Caco-2 (cell line): Measurements from ENCODE around the gene LILRB1. TPM values are rescaled to one million over a fixed set of nuclear protein-coding genes. Genes with fewer than 3 reads are reported as not detected.

Experiments
- BruUV-seq: library from RNA; stranded (reverse); fragments of 400-500 nt; replicated peaks from 2 replicates; lab custom pipeline; 2021; lab: Mats Ljungman, UMichigan
- CTCF ChIA-PET: fragments of 300-600 bp; sonication (Branson Sonifier 250); formaldehyde crosslinking; loops from one replicate; lab custom pipeline; 2022; ENCODE audit warnings: antibody characterized with exemption; lab: Charles Lee
- POLR2A ChIA-PET: fragments of 300-600 bp; sonication (Branson Sonifier 250); formaldehyde crosslinking; loops from one replicate; lab custom pipeline; 2022; ENCODE audit warnings: antibody characterized with exemption; lab: Charles Lee
- DNase-seq, 2 experiments: peaks; one replicate each; pipeline versions ENCODE4 v3.0.0 to v3.0.0-alpha.2; 2020 to 2022
- H3K27me3 ChIP-seq: replicated peaks from 2 replicates; pipeline ENCODE4 v1.6.0; 2011; ENCODE audit warnings: low read length; ENCODE audit not compliant: control insufficient read depth, insufficient read depth
- H3K36me3 ChIP-seq: 2 replicates; pipeline ENCODE4 v1.5.1; 2011; ENCODE audit warnings: low read length; ENCODE audit not compliant: control insufficient read depth, insufficient read depth
- H3K4me1 ChIP-seq: fragments of 250-450 bp; sonication (Bioruptor Pico); 2 replicates; pipeline ENCODE4 v1.5.1; 2020; ENCODE audit warnings: mild to moderate bottlenecking
- H3K4me3 ChIP-seq: 2 replicates; pipeline ENCODE4 v1.5.1; 2011; ENCODE audit warnings: low read depth, mild to moderate bottlenecking, control low read depth, low read length
- H3K9me3 ChIP-seq: fragments of 250-450 bp; sonication (Bioruptor Pico); 2 replicates; pipeline ENCODE4 v1.5.1; 2020; ENCODE audit warnings: mild to moderate bottlenecking, moderate library complexity
- H3K27ac Mint-ChIP-seq: one replicate; pipeline ENCODE4 v1.8.0; 2022; ENCODE audit warnings: mixed read lengths; ENCODE audit not compliant: unreplicated experiment
- H3K27me3 Mint-ChIP-seq: one replicate; pipeline ENCODE4 v1.8.0; 2022; ENCODE audit warnings: mixed read lengths; ENCODE audit not compliant: insufficient read depth, unreplicated experiment
- H3K36me3 Mint-ChIP-seq: one replicate; pipeline ENCODE4 v1.8.0; 2022; ENCODE audit warnings: mild to moderate bottlenecking, mixed read lengths; ENCODE audit not compliant: insufficient read depth, unreplicated experiment
- H3K4me1 Mint-ChIP-seq: one replicate; pipeline ENCODE4 v1.8.0; 2022; ENCODE audit warnings: low read depth, mixed read lengths; ENCODE audit not compliant: unreplicated experiment
- H3K4me3 Mint-ChIP-seq: one replicate; pipeline ENCODE4 v1.8.0; 2022; ENCODE audit warnings: mild to moderate bottlenecking, moderate library complexity, mixed read lengths; ENCODE audit not compliant: unreplicated experiment
- H3K9me3 Mint-ChIP-seq: one replicate; pipeline ENCODE4 v1.8.0; 2022; ENCODE audit warnings: mixed read lengths; ENCODE audit not compliant: unreplicated experiment
- intact Hi-C: fragments of 100-400 bp; cut with micrococcal nuclease; formaldehyde crosslinking; loops from one replicate; pipeline ENCODE4 v1.10.0; 2022; ENCODE audit not compliant: unreplicated experiment
- total RNA-seq: library from RNA; stranded (reverse); gene quantifications from 2 replicates; pipeline ENCODE4 v1.2.3, GENCODE V29; 2022
- TF ChIP-seq, protein P1 (sequence below), 2 experiments: fragments of 200-600 bp in 1 of 2; IDR thresholded peaks; 1 replicate in 1 of 2; 2 replicates in 1 of 2; pipeline versions ENCODE4 v1.5.1 to v1.8.0; 2011 to 2022; ENCODE audit warnings: antibody characterized with exemption in 1 of 2, control low read depth in 1 of 2, inconsistent platforms in 1 of 2, low read depth in 1 of 2, low read length in 1 of 2, mild to moderate bottlenecking in 1 of 2, moderate library complexity in 1 of 2; ENCODE audit not compliant: insufficient read depth in 1 of 2, severe bottlenecking in 1 of 2, unreplicated experiment in 1 of 2

LILRB1 gene
- total RNA-seq, 1 experiment from 2014 or later, result not detected

DNA sequence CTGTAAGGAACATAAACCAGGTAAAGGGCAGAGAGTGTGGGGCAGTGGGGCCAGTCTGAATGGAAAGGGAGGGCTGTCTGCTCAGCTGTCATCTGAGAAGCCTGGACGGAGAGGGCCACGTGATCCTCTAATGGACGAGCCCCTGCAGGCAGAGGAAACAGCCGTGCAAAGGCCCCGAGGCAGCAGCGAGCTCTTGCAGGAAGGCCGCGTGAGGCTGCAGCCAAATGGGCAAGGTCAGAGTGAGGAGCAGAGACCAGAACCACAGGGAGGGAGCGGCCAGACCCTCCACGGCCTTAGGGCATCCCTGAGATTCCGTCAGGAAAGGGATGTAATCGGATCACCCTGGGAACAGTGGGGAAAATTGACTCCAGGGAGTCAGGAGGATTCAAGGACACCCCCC lies 36.9 kb downstream of the LILRB1 start:
- H3K9me3 ChIP-seq, result no peaks in the 10 kb centered on the region
- intact Hi-C loops, result no loop called here
- no peak overlapping the region for H3K4me3 ChIP-seq
- Mint-ChIP-seq H3K4me1 (no peaks in the 10 kb centered on the region), H3K27ac (no peak overlapping the region), H3K4me3 (no peak overlapping the region), H3K27me3 (peaks cover 13% of the 10 kb centered on the region), H3K36me3 (no peaks in the 10 kb centered on the region), H3K9me3 (no peaks in the 10 kb centered on the region)
- no TSS peak for BruUV-seq
- no peaks in the 10 kb centered on the region; the same call in none of the 2 replicates for H3K27me3 ChIP-seq
- DNase-seq, result no peak
- CTCF ChIA-PET, result no interaction called here
- no peaks in the 10 kb centered on the region for H3K36me3 ChIP-seq
- POLR2A ChIA-PET, result no interaction called here
- no peaks in the 10 kb centered on the region for H3K4me1 ChIP-seq
- TF ChIP-seq, protein P1, sequence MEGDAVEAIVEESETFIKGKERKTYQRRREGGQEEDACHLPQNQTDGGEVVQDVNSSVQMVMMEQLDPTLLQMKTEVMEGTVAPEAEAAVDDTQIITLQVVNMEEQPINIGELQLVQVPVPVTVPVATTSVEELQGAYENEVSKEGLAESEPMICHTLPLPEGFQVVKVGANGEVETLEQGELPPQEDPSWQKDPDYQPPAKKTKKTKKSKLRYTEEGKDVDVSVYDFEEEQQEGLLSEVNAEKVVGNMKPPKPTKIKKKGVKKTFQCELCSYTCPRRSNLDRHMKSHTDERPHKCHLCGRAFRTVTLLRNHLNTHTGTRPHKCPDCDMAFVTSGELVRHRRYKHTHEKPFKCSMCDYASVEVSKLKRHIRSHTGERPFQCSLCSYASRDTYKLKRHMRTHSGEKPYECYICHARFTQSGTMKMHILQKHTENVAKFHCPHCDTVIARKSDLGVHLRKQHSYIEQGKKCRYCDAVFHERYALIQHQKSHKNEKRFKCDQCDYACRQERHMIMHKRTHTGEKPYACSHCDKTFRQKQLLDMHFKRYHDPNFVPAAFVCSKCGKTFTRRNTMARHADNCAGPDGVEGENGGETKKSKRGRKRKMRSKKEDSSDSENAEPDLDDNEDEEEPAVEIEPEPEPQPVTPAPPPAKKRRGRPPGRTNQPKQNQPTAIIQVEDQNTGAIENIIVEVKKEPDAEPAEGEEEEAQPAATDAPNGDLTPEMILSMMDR (IDR thresholded peaks at IDR 0.05; ENCODE audit: insufficient read depth in 1 of 2, low read depth in 1 of 2, low read length in 1 of 2, severe bottlenecking in 1 of 2, unreplicated experiment in 1 of 2), result no peak

DNA sequence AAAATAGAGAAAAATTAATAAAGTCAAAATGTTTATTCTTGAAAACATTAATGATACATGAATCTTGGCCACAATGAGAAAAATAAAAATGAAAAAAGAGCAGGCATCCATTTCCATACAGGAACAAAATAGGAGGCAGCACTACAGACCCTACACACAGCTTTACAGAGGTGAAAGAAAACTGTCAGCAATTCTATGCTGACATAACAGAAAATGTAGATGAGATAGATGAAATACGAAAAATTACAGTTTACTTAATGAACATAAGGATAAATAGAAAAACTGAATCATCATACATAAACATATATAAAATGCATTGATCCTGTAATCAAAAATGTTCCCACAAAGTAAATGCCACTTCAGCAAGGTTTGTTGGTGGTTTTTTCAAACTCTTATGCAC lies 38.1 kb downstream of the LILRB1 start:
- DNase-seq, result no peak
- no peaks in the 10 kb centered on the region for H3K9me3 ChIP-seq
- intact Hi-C loops, result no loop called here
- H3K4me3 ChIP-seq, result no peak overlapping the region
- Mint-ChIP-seq H3K4me1 (no peaks in the 10 kb centered on the region), H3K9me3 (no peaks in the 10 kb centered on the region), H3K27ac (no peak overlapping the region), H3K4me3 (no peak overlapping the region), H3K27me3 (peaks cover 12% of the 10 kb centered on the region), H3K36me3 (no peaks in the 10 kb centered on the region)
- H3K27me3 ChIP-seq, result no peaks in the 10 kb centered on the region; the same call in none of the 2 replicates
- H3K36me3 ChIP-seq, result no peaks in the 10 kb centered on the region
- BruUV-seq, result no TSS peak
- TF ChIP-seq, protein P1 (IDR thresholded peaks at IDR 0.05; ENCODE audit: insufficient read depth in 1 of 2, low read depth in 1 of 2, low read length in 1 of 2, severe bottlenecking in 1 of 2, unreplicated experiment in 1 of 2), result no peak
- ChIA-PET POLR2A (no interaction called here), CTCF (no interaction called here)
- no peaks in the 10 kb centered on the region for H3K4me1 ChIP-seq

DNA sequence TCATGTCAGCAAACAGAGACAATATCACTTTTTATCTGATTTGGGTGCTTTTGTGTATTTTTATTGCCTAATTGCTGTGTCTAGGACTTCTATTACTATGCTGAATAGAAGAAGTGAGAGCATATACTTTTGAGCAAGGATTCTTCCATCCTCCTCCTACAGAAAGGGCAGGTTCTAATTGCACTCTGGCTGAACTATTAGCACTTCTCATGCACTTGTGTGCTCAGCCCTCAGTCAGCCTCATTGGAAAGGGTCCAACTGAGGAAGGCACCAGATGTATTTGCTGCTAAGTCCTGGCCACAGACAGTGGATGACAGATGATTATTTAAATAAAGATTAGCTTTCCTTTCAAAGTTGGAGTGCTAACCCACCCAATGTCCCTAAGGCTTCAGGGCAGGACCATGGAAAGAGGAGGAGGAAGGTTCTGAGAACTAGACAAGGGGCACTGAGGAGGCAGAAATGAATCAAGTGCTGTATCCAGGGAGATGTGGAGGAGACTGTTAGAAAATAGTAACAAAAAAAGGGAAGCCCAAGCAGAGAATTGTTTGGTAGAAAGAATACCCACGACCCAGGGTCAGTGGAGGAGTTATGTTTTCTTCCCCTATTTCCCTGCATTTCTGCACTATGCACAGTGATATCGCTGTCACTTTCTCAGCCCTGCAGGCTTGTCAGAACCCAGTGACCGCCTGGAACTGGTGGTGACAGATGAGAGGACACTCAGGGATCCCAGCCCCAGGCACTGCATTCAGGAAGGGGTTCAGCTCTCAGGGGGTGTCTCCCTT lies 40.5 kb downstream of the LILRB1 start:
- DNase-seq, result no peak
- Histone ChIP-seq H3K4me1 (no peaks in the 10 kb centered on the region), H3K4me3 (no peak overlapping the region), H3K9me3 (no peaks in the 10 kb centered on the region), H3K36me3 (no peaks in the 10 kb centered on the region), H3K27me3 (no peaks in the 10 kb centered on the region; the same call in 1 of the 2 replicates)
- CTCF ChIA-PET, result no interaction called here
- Mint-ChIP-seq H3K27ac (no peak overlapping the region), H3K9me3 (no peaks in the 10 kb centered on the region), H3K36me3 (no peaks in the 10 kb centered on the region), H3K4me3 (no peak overlapping the region), H3K27me3 (peaks cover 12% of the 10 kb centered on the region), H3K4me1 (no peaks in the 10 kb centered on the region)
- intact Hi-C loops, result no loop called here
- POLR2A ChIA-PET, result no interaction called here
- no TSS peak for BruUV-seq
- TF ChIP-seq, protein P1 (IDR thresholded peaks at IDR 0.05; ENCODE audit: insufficient read depth in 1 of 2, low read depth in 1 of 2, low read length in 1 of 2, severe bottlenecking in 1 of 2, unreplicated experiment in 1 of 2), result no peak
